GM12873 (cell line): ENCODE data around the gene ELL2.

Experiments used
- CTCF ChIP-seq: IDR thresholded peaks from 2 replicates; pipeline ENCODE4 v1.5.1; 2012; ENCODE audit warnings: low read depth, mild to moderate bottlenecking, moderate library complexity, low read length, control low read depth; ENCODE audit not compliant: insufficient read depth; ENCODE audit errors: missing control alignments

The ELL2 gene

GRCh38 chr5:95954716-95955115, 6.9 kb downstream of the ELL2 start:
- no peak for TF ChIP-seq CTCF

- TF ChIP-seq CTCF: no peak
Observed at GRCh38 chr5:95953021-95953702, 8.5 kb downstream of the ELL2 start.

- TF ChIP-seq CTCF: no peak
Observed at GRCh38 chr5:95951916-95952315, 9.7 kb downstream of the ELL2 start.

- no peak for TF ChIP-seq CTCF
Observed at GRCh38 chr5:95949810-95950209, 11.8 kb downstream of the ELL2 start.

GRCh38 chr5:95948631-95949030, 13.0 kb downstream of the ELL2 start:
- no peak for TF ChIP-seq CTCF

GRCh38 chr5:95946451-95946850, 15.2 kb downstream of the ELL2 start:
- TF ChIP-seq CTCF: no peak

- no peak for TF ChIP-seq CTCF
Observed at GRCh38 chr5:95942968-95943367, 18.7 kb downstream of the ELL2 start.
